ENCODE results near the gene RALGAPA2. TPM values are rescaled to one million over a fixed set of nuclear protein-coding genes. Genes with fewer than 3 reads are reported as not detected.
A peak's percentile ranks its signal among the peaks of the same experiment; 100 is the strongest.

Gene RALGAPA2
- total and polyA plus RNA-seq, 2 experiments from 2014 or later, result 14.5 to 35.5 TPM

- no peaks in the 10 kb centered on the region for H3K27me3 ChIP-seq
- no peaks in the 10 kb centered on the region for H3K9me3 ChIP-seq (ENCODE audit: low read depth)
- TF ChIP-seq CTCF (IDR thresholded peaks at IDR 0.05; ENCODE audit: low read depth, low read length), result no peak
- H3K36me3 ChIP-seq, result no peaks in the 10 kb centered on the region
- DNase-seq (ENCODE audit: low read depth in 1 of 2, low spot score in 1 of 2), result no peak
- no peaks in the 10 kb centered on the region for H3K4me1 ChIP-seq (ENCODE audit: low read depth)
- no peak overlapping the region for H3K27ac ChIP-seq
- no peak overlapping the region for H3K4me3 ChIP-seq
These were observed 19.9 kb downstream of the RALGAPA2 start for GRCh38 chr20:20692587-20692986.

- H3K27ac ChIP-seq, result no peak overlapping the region
- no peaks in the 10 kb centered on the region for H3K4me1 ChIP-seq (ENCODE audit: low read depth)
- no peak overlapping the region for H3K4me3 ChIP-seq
- DNase-seq (ENCODE audit: low read depth in 1 of 2, low spot score in 1 of 2), result no peak
- TF ChIP-seq CTCF (IDR thresholded peaks at IDR 0.05; ENCODE audit: low read depth, low read length), result no peak
- no peaks in the 10 kb centered on the region for H3K36me3 ChIP-seq
- no peaks in the 10 kb centered on the region for H3K9me3 ChIP-seq (ENCODE audit: low read depth)
- H3K27me3 ChIP-seq, result no peaks in the 10 kb centered on the region
These were observed 20.8 kb downstream of the RALGAPA2 start for GRCh38 chr20:20691477-20692235.

- no peaks in the 10 kb centered on the region for H3K36me3 ChIP-seq
- TF ChIP-seq CTCF (IDR thresholded peaks at IDR 0.05; ENCODE audit: low read depth, low read length), result no peak
- DNase-seq (ENCODE audit: low read depth in 1 of 2, low spot score in 1 of 2), result peak in 1 of 2 donors; percentile 16
- no peak overlapping the region for H3K27ac ChIP-seq
- H3K4me1 ChIP-seq (ENCODE audit: low read depth), result no peaks in the 10 kb centered on the region
- no peaks in the 10 kb centered on the region for H3K9me3 ChIP-seq (ENCODE audit: low read depth)
- H3K4me3 ChIP-seq, result no peak overlapping the region
- H3K27me3 ChIP-seq, result no peaks in the 10 kb centered on the region
These were observed 21.6 kb downstream of the RALGAPA2 start for GRCh38 chr20:20690676-20691476.

GRCh38 chr20:20687319-20687718 is 25.1 kb downstream of the RALGAPA2 start:
- Histone ChIP-seq H3K9me3 (ENCODE audit: low read depth) (no peaks in the 10 kb centered on the region), H3K27me3 (no peaks in the 10 kb centered on the region), H3K36me3 (no peaks in the 10 kb centered on the region), H3K4me1 (ENCODE audit: low read depth) (no peaks in the 10 kb centered on the region), H3K27ac (no peak overlapping the region), H3K4me3 (no peak overlapping the region)
- no peak for TF ChIP-seq CTCF (IDR thresholded peaks at IDR 0.05; ENCODE audit: low read depth, low read length)
- DNase-seq (ENCODE audit: low read depth in 1 of 2, low spot score in 1 of 2), result no peak

- no peak for DNase-seq (ENCODE audit: low read depth in 1 of 2, low spot score in 1 of 2)
- Histone ChIP-seq H3K27me3 (no peaks in the 10 kb centered on the region), H3K36me3 (no peaks in the 10 kb centered on the region), H3K4me1 (ENCODE audit: low read depth) (no peaks in the 10 kb centered on the region), H3K27ac (no peak overlapping the region), H3K4me3 (no peak overlapping the region), H3K9me3 (ENCODE audit: low read depth) (no peaks in the 10 kb centered on the region)
- TF ChIP-seq CTCF (IDR thresholded peaks at IDR 0.05; ENCODE audit: low read depth, low read length), result no peak
These were observed 26.8 kb downstream of the RALGAPA2 start for GRCh38 chr20:20685635-20686034.
